KMS-11 (cell line): ENCODE results near the gene RASIP1.
"Not testable (repeated sequence)": the region's sequence is repeated elsewhere in the genome, so short reads cannot be mapped to it uniquely, and the experiment has no call there.

Source experiments
- H2AFZ ChIP-seq: fragments of 200-600 bp; sonication (generic); 2 replicates; pipeline ENCODE4 v1.6.1; 2016; ENCODE audit warnings: antibody characterized with exemption, mixed run types, low read depth
- H3K27ac ChIP-seq: fragments of 200-600 bp; sonication (generic); 2 replicates; pipeline ENCODE4 v1.6.1; 2016; ENCODE audit warnings: mild to moderate bottlenecking, mixed run types
- H3K27me3 ChIP-seq: fragments of 200-600 bp; sonication (generic); 2 replicates; pipeline ENCODE4 v1.6.1; 2017; ENCODE audit warnings: mild to moderate bottlenecking, low read depth, mixed run types, moderate library complexity; ENCODE audit not compliant: insufficient read depth
- H3K36me3 ChIP-seq: fragments of 200-600 bp; sonication (generic); 2 replicates; pipeline ENCODE4 v1.6.1; 2017; ENCODE audit warnings: mild to moderate bottlenecking, mixed run types; ENCODE audit not compliant: insufficient read depth
- H3K4me1 ChIP-seq: fragments of 200-600 bp; sonication (generic); 2 replicates; pipeline ENCODE4 v1.6.1; 2016; ENCODE audit warnings: mild to moderate bottlenecking, low read depth, mixed run types; ENCODE audit not compliant: poor library complexity, severe bottlenecking
- H3K4me2 ChIP-seq: fragments of 200-600 bp; sonication (generic); 2 replicates; pipeline ENCODE4 v1.7.0; 2016; ENCODE audit warnings: mild to moderate bottlenecking, mixed run types
- H3K4me3 ChIP-seq: fragments of 200-600 bp; sonication (generic); IDR thresholded peaks from 2 replicates; pipeline ENCODE4 v1.6.1; 2017; ENCODE audit warnings: low read depth, low read length, mixed read lengths; ENCODE audit not compliant: insufficient read depth
- H3K79me2 ChIP-seq: fragments of 200-600 bp; sonication (generic); 2 replicates; pipeline ENCODE4 v1.6.1; 2016; ENCODE audit warnings: low read depth, mixed run types; ENCODE audit not compliant: insufficient read depth
- H3K9ac ChIP-seq: fragments of 200-600 bp; sonication (generic); 2 replicates; pipeline ENCODE4 v1.6.1; 2016; ENCODE audit warnings: mild to moderate bottlenecking, mixed run types
- H4K20me1 ChIP-seq: fragments of 200-600 bp; sonication (generic); 2 replicates; pipeline ENCODE4 v1.6.1; 2016; ENCODE audit warnings: mild to moderate bottlenecking, mixed run types; ENCODE audit not compliant: insufficient read depth
- CTCF ChIP-seq: fragments of 200-600 bp; sonication (generic); conservative IDR thresholded peaks from 2 replicates; pipeline ENCODE4 v1.6.1; 2017; ENCODE audit warnings: low read depth, mild to moderate bottlenecking, antibody characterized with exemption, low read length, moderate library complexity, mixed read lengths

Gene RASIP1

GRCh38 chr19:48695743-48696352 lies 44.6 kb downstream of the RASIP1 start, which contains the start of gene FUT2:
FUT2 (plus strand) TSS chr19:48695971; CDS start chr19:48702957, 6,986 bp downstream.
- Histone ChIP-seq H3K36me3 (no peaks in the 10 kb centered on the region), H3K9ac (no peak within 1 kb of the TSS), H3K4me1 (no peaks in the 10 kb centered on the region), H3K4me3 (no peak within 1 kb of the TSS), H3K4me2 (no peak within 1 kb of the TSS), H3K79me2 (no peaks in the 10 kb centered on the region), H4K20me1 (no peaks in the 10 kb centered on the region), H3K27ac (no peak within 1 kb of the TSS), H2AFZ (no peak within 1 kb of the TSS), H3K27me3 (peaks cover 72% of the 10 kb centered on the region)
- TF ChIP-seq CTCF: no peak

DNA sequence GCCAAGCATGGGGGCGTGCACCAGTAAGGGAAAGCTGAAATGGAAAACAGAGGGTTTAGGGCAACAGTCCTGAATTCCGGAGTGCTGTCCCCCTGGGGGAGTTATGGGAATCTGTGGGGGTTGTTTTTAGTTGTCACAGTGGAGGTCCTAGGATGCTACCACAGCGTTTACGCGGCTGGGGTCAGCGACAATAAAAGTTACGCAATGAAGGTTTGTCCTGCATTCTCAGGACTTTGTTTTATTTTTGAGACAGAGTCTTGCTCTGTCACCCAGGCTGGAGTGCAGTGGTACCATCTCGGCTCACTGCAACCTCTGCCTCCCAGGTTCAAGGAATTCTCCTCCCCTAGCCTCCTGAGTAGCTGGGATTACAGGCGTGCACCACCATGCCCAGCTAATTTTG lies 46.8 kb downstream of the RASIP1 start:
- not testable (repeated sequence) for H4K20me1 ChIP-seq, H3K27ac ChIP-seq, H2AFZ ChIP-seq, H3K4me2 ChIP-seq, H3K4me3 ChIP-seq, H3K4me1 ChIP-seq, H3K79me2 ChIP-seq, H3K36me3 ChIP-seq, H3K9ac ChIP-seq
- H3K27me3 ChIP-seq: peaks cover 87% of the 10 kb centered on the region

GRCh38 chr19:48689449-48689848 lies 51.0 kb downstream of the RASIP1 start:
- Histone ChIP-seq H3K4me2 (no peak overlapping the region), H2AFZ (no peak overlapping the region), H3K79me2 (no peaks in the 10 kb centered on the region), H3K27me3 (peaks cover 76% of the 10 kb centered on the region), H3K4me1 (no peaks in the 10 kb centered on the region), H3K36me3 (no peaks in the 10 kb centered on the region), H3K4me3 (no peak overlapping the region), H3K9ac (no peak overlapping the region), H3K27ac (no peak overlapping the region), H4K20me1 (no peaks in the 10 kb centered on the region)
- no peak for TF ChIP-seq CTCF

- Histone ChIP-seq H4K20me1 (no peaks in the 10 kb centered on the region), H3K79me2 (no peaks in the 10 kb centered on the region), H3K9ac (no peak overlapping the region), H3K27me3 (peaks cover 66% of the 10 kb centered on the region), H3K36me3 (no peaks in the 10 kb centered on the region), H3K4me2 (no peak overlapping the region), H2AFZ (no peak overlapping the region), H3K27ac (no peak overlapping the region), H3K4me3 (no peak overlapping the region), H3K4me1 (no peaks in the 10 kb centered on the region)
- no peak for TF ChIP-seq CTCF
Observed at GRCh38 chr19:48687776-48688175, 52.6 kb downstream of the RASIP1 start.

DNA sequence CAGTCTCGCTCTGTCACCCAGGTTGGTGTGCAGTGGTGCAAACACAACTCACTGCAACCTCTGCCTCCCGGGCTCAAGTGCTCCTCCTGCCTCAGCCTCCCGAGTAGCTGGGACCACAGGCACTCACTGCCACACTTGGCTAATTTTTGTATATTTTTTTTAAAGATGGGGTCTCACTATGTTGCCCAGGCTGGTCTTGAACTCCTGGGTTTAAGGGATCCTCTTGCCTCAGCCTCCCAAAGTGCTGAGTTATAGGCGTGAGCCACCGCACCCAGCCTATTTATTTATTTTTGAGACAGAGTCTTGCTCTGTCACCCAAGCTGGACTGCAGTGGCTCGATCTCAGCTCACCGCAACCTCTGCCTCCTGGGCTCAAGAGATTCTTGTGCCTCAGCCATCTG lies 53.8 kb downstream of the RASIP1 start:
- not testable (repeated sequence) for H3K79me2 ChIP-seq, H2AFZ ChIP-seq, H3K4me2 ChIP-seq, H3K4me3 ChIP-seq, H3K36me3 ChIP-seq, H3K27ac ChIP-seq, H3K9ac ChIP-seq, H4K20me1 ChIP-seq, H3K4me1 ChIP-seq
- H3K27me3 ChIP-seq: peaks cover 65% of the 10 kb centered on the region
